Neural progenitor cell (in vitro differentiated cells): Measurements from ENCODE around the gene DNAH14. TPM values are rescaled to one million over a fixed set of nuclear protein-coding genes. Genes with fewer than 3 reads are reported as not detected.
"Not testable (repeated sequence)": the region's sequence is repeated elsewhere in the genome, so short reads cannot be mapped to it uniquely, and the experiment has no call there.

Source experiments
- DNase-seq: peaks from one replicate; pipeline ENCODE4 v3.0.0-alpha.2; 2016; ENCODE audit warnings: low spot score
- H2AFZ ChIP-seq: fragments of 200-600 bp; sonication (generic); replicated peaks from 2 replicates; pipeline ENCODE4 v1.6.1; 2016; ENCODE audit warnings: antibody characterized with exemption
- H3F3A ChIP-seq: fragments of 200-600 bp; sonication (generic); 2 replicates; pipeline ENCODE4 v1.6.1; 2016; ENCODE audit warnings: antibody characterized with exemption, low read depth
- H3K27ac ChIP-seq: fragments of 200-600 bp; sonication (generic); 2 replicates; pipeline ENCODE4 v1.5.1; 2016; ENCODE audit warnings: mild to moderate bottlenecking
- H3K27me3 ChIP-seq: fragments of 200-600 bp; sonication (generic); 2 replicates; pipeline ENCODE4 v1.6.1; 2016; ENCODE audit warnings: mild to moderate bottlenecking, moderate library complexity
- H3K36me3 ChIP-seq: fragments of 200-600 bp; sonication (generic); 2 replicates; pipeline ENCODE4 v1.5.1; 2016
- H3K4me1 ChIP-seq: fragments of 200-600 bp; sonication (generic); 2 replicates; pipeline ENCODE4 v1.6.1; 2016; ENCODE audit warnings: mixed run types
- H3K4me2 ChIP-seq: fragments of 200-600 bp; sonication (generic); 2 replicates; pipeline ENCODE4 v1.6.1; 2016
- H3K4me3 ChIP-seq: fragments of 200-600 bp; sonication (generic); 2 replicates; pipeline ENCODE4 v1.5.1; 2016
- H3K79me2 ChIP-seq: fragments of 200-600 bp; sonication (generic); 2 replicates; pipeline ENCODE4 v1.6.1; 2016; ENCODE audit warnings: low read depth
- H3K9ac ChIP-seq: fragments of 200-600 bp; sonication (generic); 2 replicates; pipeline ENCODE4 v1.6.1; 2016
- H3K9me3 ChIP-seq: fragments of 200-600 bp; sonication (generic); 2 replicates; pipeline ENCODE4 v1.5.1; 2016; ENCODE audit warnings: low read depth
- H4K20me1 ChIP-seq: fragments of 200-600 bp; sonication (generic); 2 replicates; pipeline ENCODE4 v1.6.1; 2016; ENCODE audit warnings: low read depth
- H3K27ac Mint-ChIP-seq: 3 replicates; pipeline ENCODE4 v1.8.0; 2021; ENCODE audit warnings: mixed read lengths
- H3K27me3 Mint-ChIP-seq: 2 replicates; pipeline ENCODE4 v1.8.0; 2022; ENCODE audit warnings: low read depth, mild to moderate bottlenecking, inconsistent platforms, moderate library complexity, mixed read lengths; ENCODE audit not compliant: insufficient read depth
- H3K36me3 Mint-ChIP-seq: 3 replicates; pipeline ENCODE4 v1.8.0; 2021; ENCODE audit warnings: mixed read lengths
- H3K4me1 Mint-ChIP-seq: 3 replicates; pipeline ENCODE4 v1.8.0; 2021; ENCODE audit warnings: mixed read lengths
- H3K4me3 Mint-ChIP-seq: 3 replicates; pipeline ENCODE4 v1.8.0; 2021; ENCODE audit warnings: mild to moderate bottlenecking, moderate library complexity, mixed read lengths
- H3K9me3 Mint-ChIP-seq: 3 replicates; pipeline ENCODE4 v1.8.0; 2020; ENCODE audit warnings: mixed read lengths
- CTCF ChIP-seq: fragments of 200-600 bp; sonication (generic); IDR thresholded peaks from 2 replicates; pipeline ENCODE4 v1.5.1; 2017; ENCODE audit warnings: antibody characterized with exemption, mild to moderate bottlenecking
- EZH2 ChIP-seq: fragments of 200-600 bp; sonication (generic); IDR thresholded peaks from 2 replicates; pipeline ENCODE4 v1.6.1; 2017; ENCODE audit warnings: antibody characterized with exemption, mild to moderate bottlenecking, moderate library complexity
- EZH2phosphoT487 ChIP-seq: fragments of 200-600 bp; sonication (generic); IDR thresholded peaks from 2 replicates; pipeline ENCODE4 v1.6.1; 2017; ENCODE audit warnings: antibody characterized with exemption
- total RNA-seq: library from RNA; depleted of rRNA; stranded (reverse); fragments of >200 nt; gene quantifications from 2 replicates; pipeline ENCODE4 v1.2.3, GENCODE V29; 2015; ENCODE audit warnings: low replicate concordance

Gene DNAH14
- total RNA-seq, 1 donor from 2014 or later = 118 TPM

GRCh38 chr1:225143001-225143400 lies 213.5 kb downstream of the DNAH14 start:
- H3K79me2 ChIP-seq = no peaks in the 10 kb centered on the region
- TF ChIP-seq EZH2 = no peak
- no peak for TF ChIP-seq CTCF
- no peak for TF ChIP-seq EZH2phosphoT487
- H3K9me3 Mint-ChIP-seq = no peaks in the 10 kb centered on the region

GRCh38 chr1:225146478-225146877 lies 217.0 kb downstream of the DNAH14 start:
- Histone ChIP-seq H2AFZ (peak overlapping the region; percentile 30), H3F3A (no peaks in the 10 kb centered on the region), H3K36me3 (no peaks in the 10 kb centered on the region), H3K27ac (no peak overlapping the region), H3K4me2 (no peak overlapping the region), H3K79me2 (no peaks in the 10 kb centered on the region), H4K20me1 (no peaks in the 10 kb centered on the region), H3K4me3 (no peak overlapping the region), H3K4me1 (no peaks in the 10 kb centered on the region), H3K9ac (peak overlapping the region; percentile 30), H3K9me3 (no peaks in the 10 kb centered on the region), H3K27me3 (no peaks in the 10 kb centered on the region)
- Mint-ChIP-seq H3K4me1 (no peaks in the 10 kb centered on the region), H3K9me3 (no peaks in the 10 kb centered on the region), H3K27ac (no peak overlapping the region), H3K27me3 (peaks cover 2% of the 10 kb centered on the region), H3K4me3 (no peak overlapping the region), H3K36me3 (no peaks in the 10 kb centered on the region)
- DNase-seq = peak; percentile 8
- TF ChIP-seq CTCF (no peak), EZH2phosphoT487 (no peak), EZH2 (no peak)

More at GRCh38 chr1:225143001-225143400, 213.5 kb downstream of the DNAH14 start:
- Histone ChIP-seq H3K4me1 (no peaks in the 10 kb centered on the region), H3F3A (no peaks in the 10 kb centered on the region), H3K27ac (no peak overlapping the region), H3K4me3 (no peak overlapping the region), H3K9me3 (no peaks in the 10 kb centered on the region), H3K9ac (no peak overlapping the region), H3K27me3 (no peaks in the 10 kb centered on the region), H2AFZ (no peak overlapping the region), H3K36me3 (no peaks in the 10 kb centered on the region), H3K4me2 (no peak overlapping the region), H4K20me1 (no peaks in the 10 kb centered on the region)
- Mint-ChIP-seq H3K4me1 (no peaks in the 10 kb centered on the region), H3K36me3 (peaks cover 2% of the 10 kb centered on the region), H3K27me3 (peaks cover 2% of the 10 kb centered on the region), H3K4me3 (no peak overlapping the region), H3K27ac (no peak overlapping the region)
- no peak for DNase-seq

GRCh38 chr1:225147791-225148190 lies 218.3 kb downstream of the DNAH14 start:
- not testable (repeated sequence) for H3K27ac ChIP-seq, H3K4me1 ChIP-seq, H3K9me3 Mint-ChIP-seq, H3K79me2 ChIP-seq, H3K4me3 ChIP-seq, H3K4me3 Mint-ChIP-seq, H3K27me3 ChIP-seq, H3K36me3 Mint-ChIP-seq, H3K27ac Mint-ChIP-seq, H4K20me1 ChIP-seq, DNase-seq, H3K9me3 ChIP-seq, H2AFZ ChIP-seq, H3F3A ChIP-seq, H3K9ac ChIP-seq, H3K36me3 ChIP-seq, H3K4me1 Mint-ChIP-seq, H3K27me3 Mint-ChIP-seq, H3K4me2 ChIP-seq

- Mint-ChIP-seq H3K27ac (no peak overlapping the region), H3K4me3 (no peak overlapping the region), H3K4me1 (no peaks in the 10 kb centered on the region), H3K36me3 (no peaks in the 10 kb centered on the region), H3K27me3 (peaks cover 2% of the 10 kb centered on the region), H3K9me3 (no peaks in the 10 kb centered on the region)
- H4K20me1 ChIP-seq = no peaks in the 10 kb centered on the region
- no peak overlapping the region for H3K9ac ChIP-seq
- no peaks in the 10 kb centered on the region for H3K27me3 ChIP-seq
- H3K79me2 ChIP-seq = no peaks in the 10 kb centered on the region
- no peak for TF ChIP-seq EZH2phosphoT487
- TF ChIP-seq CTCF = no peak
- TF ChIP-seq EZH2 = no peak
- no peak overlapping the region for H2AFZ ChIP-seq
- DNase-seq = no peak
- no peaks in the 10 kb centered on the region for H3F3A ChIP-seq
- no peaks in the 10 kb centered on the region for H3K4me1 ChIP-seq
- no peak overlapping the region for H3K4me2 ChIP-seq
- no peaks in the 10 kb centered on the region for H3K36me3 ChIP-seq
- no peak overlapping the region for H3K4me3 ChIP-seq
- no peaks in the 10 kb centered on the region for H3K9me3 ChIP-seq
- no peak overlapping the region for H3K27ac ChIP-seq
Observed at GRCh38 chr1:225152061-225152460, 222.6 kb downstream of the DNAH14 start.
